SK-N-SH (cell line): Measurements from ENCODE around the gene MAN2B1. TPM values are rescaled to one million over a fixed set of nuclear protein-coding genes. Genes with fewer than 3 reads are reported as not detected.

Experiments used
- CTCF ChIA-PET: fragments of 300-600, 350-600 bp; formaldehyde crosslinking; extraction: SDS; loops from one replicate; lab custom pipeline; 2021; lab: Yijun Ruan, JAX
- POLR2A ChIA-PET: fragments of 350-600 bp; sonication (Branson Sonifier 250); formaldehyde crosslinking; extraction: SDS; loops from one replicate; lab custom pipeline; 2020; ENCODE audit warnings: antibody characterized with exemption, inconsistent platforms; lab: Yijun Ruan, JAX
- DNase-seq: peaks from one replicate; pipeline ENCODE4 v3.0.0; 2012
- H2AFZ ChIP-seq: fragments of 200-600 bp; sonication (generic); 2 replicates; pipeline ENCODE4 v1.8.1; 2016; ENCODE audit warnings: antibody characterized with exemption, mild to moderate bottlenecking, low read depth
- H3F3A ChIP-seq: fragments of 200-600 bp; sonication (generic); replicated peaks from 2 replicates; pipeline ENCODE3; 2016; ENCODE audit warnings: antibody characterized with exemption, mild to moderate bottlenecking; ENCODE audit not compliant: insufficient read depth
- H3K27ac ChIP-seq, 2 experiments: fragments of 200-500 bp in 1 of 2; fragments of 200-600 bp in 1 of 2; sonication (Bioruptor generic) in 1 of 2; sonication (generic), shearing (Covaris generic) in 1 of 2; 2 replicates each; pipeline versions ENCODE4 v1.5.1 to v1.6.1; 2014 to 2016; ENCODE audit warnings: low read depth in 2 of 2, inconsistent platforms in 1 of 2, low read length in 1 of 2, mild to moderate bottlenecking in 1 of 2, mixed read lengths in 1 of 2
- H3K27me3 ChIP-seq: fragments of 200-600 bp; sonication (generic), shearing (Covaris generic); 2 replicates; pipeline ENCODE4 v1.6.1; 2016; ENCODE audit warnings: mixed run types; ENCODE audit not compliant: insufficient read depth
- H3K36me3 ChIP-seq, 2 experiments: fragments of 200-500 bp in 1 of 2; fragments of 200-600 bp in 1 of 2; sonication (Bioruptor generic) in 1 of 2; sonication (generic) in 1 of 2; replicated peaks in 1 of 2; 2 replicates each; pipeline versions ENCODE3 to v1.5.1; 2014 to 2016; ENCODE audit warnings: low read length in 1 of 2, mild to moderate bottlenecking in 1 of 2; ENCODE audit not compliant: insufficient read depth in 2 of 2, control insufficient read depth in 1 of 2
- H3K4me1 ChIP-seq, 2 experiments: fragments of 200-500 bp in 1 of 2; fragments of 200-600 bp in 1 of 2; sonication (Bioruptor generic) in 1 of 2; sonication (generic), shearing (Covaris generic) in 1 of 2; 2 replicates each; pipeline versions ENCODE4 v1.5.1 to v1.6.1; 2014 to 2016; ENCODE audit warnings: low read depth in 1 of 2, low read length in 1 of 2, mixed run types in 1 of 2; ENCODE audit not compliant: insufficient read depth in 2 of 2, control insufficient read depth in 1 of 2
- H3K4me2 ChIP-seq: fragments of 200-600 bp; sonication (generic), shearing (Covaris generic); 2 replicates; pipeline ENCODE4 v1.6.1; 2017; ENCODE audit warnings: mixed run types
- H3K4me3 ChIP-seq, 2 experiments: fragments of 200-500 bp in 1 of 2; fragments of 200-600 bp in 1 of 2; sonication (Bioruptor generic) in 1 of 2; sonication (generic), shearing (Covaris generic) in 1 of 2; 2 replicates each; pipeline versions ENCODE4 v1.5.1 to v1.8.1; 2014 to 2016; ENCODE audit warnings: low read depth in 2 of 2, inconsistent platforms in 1 of 2, low read length in 1 of 2, mild to moderate bottlenecking in 1 of 2, mixed read lengths in 1 of 2, moderate library complexity in 1 of 2
- H3K79me2 ChIP-seq: fragments of 200-600 bp; sonication (generic); 2 replicates; pipeline ENCODE4 v1.8.1; 2017; ENCODE audit warnings: mild to moderate bottlenecking; ENCODE audit not compliant: insufficient read depth
- H3K9ac ChIP-seq: fragments of 200-600 bp; sonication (generic); 2 replicates; pipeline ENCODE4 v1.6.1; 2017; ENCODE audit warnings: mixed run types
- H3K9me2 ChIP-seq: fragments of 200-600 bp; sonication (generic); 2 replicates; pipeline ENCODE4 v1.6.1; 2017; ENCODE audit warnings: mixed run types
- H3K9me3 ChIP-seq: fragments of 200-600 bp; sonication (generic); 2 replicates; pipeline ENCODE4 v1.6.1; 2017; ENCODE audit warnings: mixed run types, mild to moderate bottlenecking, moderate library complexity
- H4K20me1 ChIP-seq: fragments of 200-600 bp; sonication (generic); 2 replicates; pipeline ENCODE4 v1.6.1; 2017; ENCODE audit warnings: mild to moderate bottlenecking, mixed run types; ENCODE audit not compliant: insufficient read depth
- EP300 ChIP-seq, 2 experiments: IDR thresholded peaks; 2 replicates each; pipeline versions ENCODE4 v1.4.0 to v1.6.1; 2012; ENCODE audit warnings: borderline replicate concordance in 1 of 2, low read depth in 1 of 2, low read length in 1 of 2
- EZH2phosphoT487 ChIP-seq: fragments of 200-600 bp; sonication (generic); IDR thresholded peaks from 2 replicates; pipeline ENCODE4 v1.6.1; 2017; ENCODE audit warnings: low read depth, mixed run types, mild to moderate bottlenecking, antibody characterized with exemption, moderate library complexity, borderline replicate concordance
- FOSL2 ChIP-seq: IDR thresholded peaks from 2 replicates; pipeline ENCODE4 v1.4.0; 2012; ENCODE audit warnings: low read depth, mild to moderate bottlenecking, moderate library complexity, borderline replicate concordance
- FOXJ3 ChIP-seq: sonication (generic); formaldehyde crosslinking; IDR thresholded peaks from 2 replicates; pipeline ENCODE4 v1.5.1; 2020; ENCODE audit warnings: mild to moderate bottlenecking, missing genetic modification reagents
- GATA2 ChIP-seq: sonication (generic); formaldehyde crosslinking; IDR thresholded peaks from 2 replicates; pipeline ENCODE4 v1.5.0; 2020; ENCODE audit warnings: mild to moderate bottlenecking, missing genetic modification reagents
- IRF3 ChIP-seq: fragments of 150-350 bp; IDR thresholded peaks from 2 replicates; pipeline ENCODE4 v1.6.1; 2016; ENCODE audit warnings: mild to moderate bottlenecking, low read depth, low read length
- JUND ChIP-seq: IDR thresholded peaks from 2 replicates; pipeline ENCODE4 v1.4.0; 2012
- RXRA ChIP-seq: IDR thresholded peaks from 2 replicates; pipeline ENCODE4 v1.4.0; 2012; ENCODE audit warnings: low read depth, mild to moderate bottlenecking, borderline replicate concordance
- SMC3 ChIP-seq: IDR thresholded peaks from 2 replicates; pipeline ENCODE4 v1.6.1; 2012; ENCODE audit warnings: low read depth, low read length, improper control_type of control experiment
- TCF12 ChIP-seq: IDR thresholded peaks from 2 replicates; pipeline ENCODE4 v1.4.0; 2012
- TEAD4 ChIP-seq: IDR thresholded peaks from 2 replicates; pipeline ENCODE4 v1.4.0; 2012; ENCODE audit warnings: mild to moderate bottlenecking, borderline replicate concordance; ENCODE audit not compliant: insufficient read depth
- WGBS: methylation state at CpG from one replicate; pipeline ENCODE4 v1.1.6; 2017; ENCODE audit warnings: low lambda C conversion rate; 5-methylcytosine and 5-hydroxymethylcytosine counted together
- polyA plus RNA-seq, 3 experiments: library from polyadenylated mRNA; depleted of rRNA; stranded (reverse); fragments of >200 nt; gene quantifications; 2 replicates each; pipeline ENCODE4 v1.2.3, GENCODE V29; 2012
- TF ChIP-seq, protein P1 (sequence below): fragments of 200-600 bp; sonication (generic); IDR thresholded peaks from 2 replicates; pipeline ENCODE4 v1.6.1; 2017; ENCODE audit warnings: antibody characterized with exemption, mild to moderate bottlenecking, moderate library complexity
- TF ChIP-seq, protein P2 (sequence below): IDR thresholded peaks from 2 replicates; pipeline ENCODE4 v1.6.1; 2012; ENCODE audit warnings: mild to moderate bottlenecking, low read depth, low read length, moderate library complexity
- TF ChIP-seq, protein P3 (sequence below): IDR thresholded peaks from 2 replicates; pipeline ENCODE4; 2012

MAN2B1 gene
- polyA plus RNA-seq, 1 of the 3 experiments (the other 2 are of a cell fraction), result 47.0 TPM

DNA sequence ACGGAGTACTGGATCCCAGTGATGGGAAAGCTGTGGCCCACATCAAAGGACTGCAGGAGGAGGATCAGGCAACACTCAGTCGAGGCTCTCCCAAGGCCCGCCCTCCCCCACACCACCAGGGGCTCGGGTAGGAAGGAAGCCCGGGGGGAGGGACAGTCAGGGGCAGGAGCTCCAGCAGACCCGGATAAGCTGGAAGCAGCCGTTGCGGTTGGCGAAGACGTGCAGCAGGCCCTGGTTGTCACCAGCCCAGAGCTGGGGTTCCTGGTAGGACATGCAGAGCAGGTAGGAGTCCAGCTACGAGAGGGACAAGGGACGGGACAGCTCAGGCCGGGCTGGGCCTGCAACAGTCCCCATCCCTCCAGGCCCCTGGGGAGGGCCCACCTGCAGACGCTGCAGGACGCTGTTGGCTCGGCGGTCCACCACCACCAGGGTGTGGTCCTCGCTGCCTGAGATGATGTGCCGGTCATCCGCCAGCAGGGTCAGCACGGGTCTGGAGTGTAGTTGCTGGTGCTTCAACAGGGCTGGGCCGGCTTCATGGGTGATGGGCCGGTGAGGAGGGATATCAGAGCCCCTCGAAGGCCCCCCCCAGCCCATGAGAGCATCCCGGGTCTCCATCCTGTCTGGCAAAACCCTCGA lies 23.2 kb upstream of the MAN2B1 start:
- no peak for DNase-seq
- H3K9me3 ChIP-seq, result no peaks in the 10 kb centered on the region
- H3K79me2 ChIP-seq, result no peaks in the 10 kb centered on the region
- H3K27ac ChIP-seq, result no peak overlapping the region
- ChIA-PET CTCF (interaction anchor here (1.5 kb wide), 1 partner anchor 13 kb away, joined by 4 read pairs; no protein-coding TSS in a partner anchor), POLR2A (no interaction called here)
- H3K9me2 ChIP-seq, result no peaks in the 10 kb centered on the region
- no peak overlapping the region for H3K4me3 ChIP-seq
- H3K27me3 ChIP-seq, result no peaks in the 10 kb centered on the region
- no peak overlapping the region for H3K4me2 ChIP-seq
- peaks cover 4% of the 10 kb centered on the region for H3F3A ChIP-seq
- H3K36me3 ChIP-seq, result peaks cover 0 to 3% of the 10 kb centered on the region in 2 experiments
- 100% methylated on average over 6 of the region's 26 CpGs for WGBS
- no peak overlapping the region for H2AFZ ChIP-seq
- no peaks in the 10 kb centered on the region for H4K20me1 ChIP-seq
- TF ChIP-seq RXRA (no peak), TEAD4 (no peak), IRF3 (no peak)
- peaks cover 0 to under 1% of the 10 kb centered on the region in 2 experiments; a peak in 1 of 4 replicates for H3K4me1 ChIP-seq
- H3K9ac ChIP-seq, result no peak overlapping the region

DNA sequence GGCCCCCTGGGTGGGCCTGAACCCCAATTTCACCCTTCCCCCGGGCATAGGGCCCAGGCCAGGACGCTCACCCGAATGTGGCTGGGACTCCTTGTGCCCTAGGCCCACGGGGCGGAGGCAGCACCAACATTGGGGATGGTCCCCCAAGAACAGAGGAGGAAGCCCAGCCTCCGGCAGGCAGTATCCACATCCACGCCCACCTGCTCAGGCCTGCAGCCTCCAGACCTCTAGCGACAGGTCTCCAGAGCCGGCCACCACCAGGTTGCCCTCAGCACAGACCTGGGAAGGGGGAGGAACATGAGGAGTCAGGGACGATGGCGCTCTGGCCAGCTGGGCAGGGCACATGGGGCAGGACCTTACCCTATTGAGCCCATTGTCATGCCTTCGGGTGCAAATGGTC lies 22.5 kb upstream of the MAN2B1 start:
- CTCF ChIA-PET, result no interaction called here
- H3K36me3 ChIP-seq, result peaks cover 0 to 3% of the 10 kb centered on the region in 2 experiments
- TF ChIP-seq, protein P1, sequence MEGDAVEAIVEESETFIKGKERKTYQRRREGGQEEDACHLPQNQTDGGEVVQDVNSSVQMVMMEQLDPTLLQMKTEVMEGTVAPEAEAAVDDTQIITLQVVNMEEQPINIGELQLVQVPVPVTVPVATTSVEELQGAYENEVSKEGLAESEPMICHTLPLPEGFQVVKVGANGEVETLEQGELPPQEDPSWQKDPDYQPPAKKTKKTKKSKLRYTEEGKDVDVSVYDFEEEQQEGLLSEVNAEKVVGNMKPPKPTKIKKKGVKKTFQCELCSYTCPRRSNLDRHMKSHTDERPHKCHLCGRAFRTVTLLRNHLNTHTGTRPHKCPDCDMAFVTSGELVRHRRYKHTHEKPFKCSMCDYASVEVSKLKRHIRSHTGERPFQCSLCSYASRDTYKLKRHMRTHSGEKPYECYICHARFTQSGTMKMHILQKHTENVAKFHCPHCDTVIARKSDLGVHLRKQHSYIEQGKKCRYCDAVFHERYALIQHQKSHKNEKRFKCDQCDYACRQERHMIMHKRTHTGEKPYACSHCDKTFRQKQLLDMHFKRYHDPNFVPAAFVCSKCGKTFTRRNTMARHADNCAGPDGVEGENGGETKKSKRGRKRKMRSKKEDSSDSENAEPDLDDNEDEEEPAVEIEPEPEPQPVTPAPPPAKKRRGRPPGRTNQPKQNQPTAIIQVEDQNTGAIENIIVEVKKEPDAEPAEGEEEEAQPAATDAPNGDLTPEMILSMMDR, result no peak
- TF ChIP-seq EZH2phosphoT487, result no peak
- TF ChIP-seq, protein P2, sequence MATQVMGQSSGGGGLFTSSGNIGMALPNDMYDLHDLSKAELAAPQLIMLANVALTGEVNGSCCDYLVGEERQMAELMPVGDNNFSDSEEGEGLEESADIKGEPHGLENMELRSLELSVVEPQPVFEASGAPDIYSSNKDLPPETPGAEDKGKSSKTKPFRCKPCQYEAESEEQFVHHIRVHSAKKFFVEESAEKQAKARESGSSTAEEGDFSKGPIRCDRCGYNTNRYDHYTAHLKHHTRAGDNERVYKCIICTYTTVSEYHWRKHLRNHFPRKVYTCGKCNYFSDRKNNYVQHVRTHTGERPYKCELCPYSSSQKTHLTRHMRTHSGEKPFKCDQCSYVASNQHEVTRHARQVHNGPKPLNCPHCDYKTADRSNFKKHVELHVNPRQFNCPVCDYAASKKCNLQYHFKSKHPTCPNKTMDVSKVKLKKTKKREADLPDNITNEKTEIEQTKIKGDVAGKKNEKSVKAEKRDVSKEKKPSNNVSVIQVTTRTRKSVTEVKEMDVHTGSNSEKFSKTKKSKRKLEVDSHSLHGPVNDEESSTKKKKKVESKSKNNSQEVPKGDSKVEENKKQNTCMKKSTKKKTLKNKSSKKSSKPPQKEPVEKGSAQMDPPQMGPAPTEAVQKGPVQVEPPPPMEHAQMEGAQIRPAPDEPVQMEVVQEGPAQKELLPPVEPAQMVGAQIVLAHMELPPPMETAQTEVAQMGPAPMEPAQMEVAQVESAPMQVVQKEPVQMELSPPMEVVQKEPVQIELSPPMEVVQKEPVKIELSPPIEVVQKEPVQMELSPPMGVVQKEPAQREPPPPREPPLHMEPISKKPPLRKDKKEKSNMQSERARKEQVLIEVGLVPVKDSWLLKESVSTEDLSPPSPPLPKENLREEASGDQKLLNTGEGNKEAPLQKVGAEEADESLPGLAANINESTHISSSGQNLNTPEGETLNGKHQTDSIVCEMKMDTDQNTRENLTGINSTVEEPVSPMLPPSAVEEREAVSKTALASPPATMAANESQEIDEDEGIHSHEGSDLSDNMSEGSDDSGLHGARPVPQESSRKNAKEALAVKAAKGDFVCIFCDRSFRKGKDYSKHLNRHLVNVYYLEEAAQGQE, result no peak
- TF ChIP-seq FOXJ3 (CRISPR knock-in tag), result no peak
- no peak for TF ChIP-seq TCF12
- no peak for TF ChIP-seq JUND
- TF ChIP-seq SMC3, result no peak
- TF ChIP-seq, protein P3, sequence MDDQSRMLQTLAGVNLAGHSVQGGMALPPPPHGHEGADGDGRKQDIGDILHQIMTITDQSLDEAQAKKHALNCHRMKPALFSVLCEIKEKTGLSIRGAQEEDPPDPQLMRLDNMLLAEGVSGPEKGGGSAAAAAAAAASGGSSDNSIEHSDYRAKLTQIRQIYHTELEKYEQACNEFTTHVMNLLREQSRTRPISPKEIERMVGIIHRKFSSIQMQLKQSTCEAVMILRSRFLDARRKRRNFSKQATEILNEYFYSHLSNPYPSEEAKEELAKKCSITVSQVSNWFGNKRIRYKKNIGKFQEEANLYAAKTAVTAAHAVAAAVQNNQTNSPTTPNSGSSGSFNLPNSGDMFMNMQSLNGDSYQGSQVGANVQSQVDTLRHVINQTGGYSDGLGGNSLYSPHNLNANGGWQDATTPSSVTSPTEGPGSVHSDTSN, result no peak
- TF ChIP-seq FOSL2, result no peak
- TF ChIP-seq GATA2 (CRISPR knock-in tag), result no peak
- TF ChIP-seq EP300 (IDR thresholded peaks at IDR 0.05; ENCODE audit: borderline replicate concordance in 1 of 2, low read depth in 1 of 2, low read length in 1 of 2), result no peak
- TF ChIP-seq, all 33 proteins: peak for 0
- no peaks in the 10 kb centered on the region for H3K9me2 ChIP-seq
- H3K4me2 ChIP-seq, result no peak overlapping the region
- peaks cover 4% of the 10 kb centered on the region for H3F3A ChIP-seq
- POLR2A ChIA-PET, result no interaction called here
- no peaks in the 10 kb centered on the region for H3K9me3 ChIP-seq
- H4K20me1 ChIP-seq, result no peaks in the 10 kb centered on the region
- 80% methylated on average over 1 of the region's 12 CpGs for WGBS
- H3K9ac ChIP-seq, result no peak overlapping the region
- H3K4me1 ChIP-seq, result no peaks in the 10 kb centered on the region
- no peaks in the 10 kb centered on the region for H3K27me3 ChIP-seq
- no peak overlapping the region for H2AFZ ChIP-seq
- H3K79me2 ChIP-seq, result no peaks in the 10 kb centered on the region
- H3K27ac ChIP-seq, result no peak overlapping the region
- DNase-seq, result no peak
- H3K4me3 ChIP-seq, result no peak overlapping the region
